Raji (cell line): Measurements from ENCODE around the gene RABL6.

Experiments used
- POLR2A ChIP-seq: IDR thresholded peaks from 2 replicates; pipeline ENCODE4 v1.6.1; 2011; ENCODE audit warnings: low read depth, low read length, control low read depth; ENCODE audit not compliant: insufficient read depth

Gene RABL6

GRCh38 chr9:136867480-136867879 lies 59.7 kb downstream of the RABL6 start:
- no peak for TF ChIP-seq POLR2A

- no peak for TF ChIP-seq POLR2A
These were observed 60.2 kb downstream of the RABL6 start for GRCh38 chr9:136867917-136868316.

GRCh38 chr9:136868644-136869043 lies 60.9 kb downstream of the RABL6 start:
- TF ChIP-seq POLR2A = 0 out of 2 replicates have a peak, but pooled peaks have one; percentile 31

- TF ChIP-seq POLR2A = no peak
These were observed 67.4 kb downstream of the RABL6 start for GRCh38 chr9:136875155-136875554.

GRCh38 chr9:136876476-136876875 lies 68.7 kb downstream of the RABL6 start:
- no peak for TF ChIP-seq POLR2A

- no peak; the same call in 1 of the 2 replicates for TF ChIP-seq POLR2A
These were observed 72.9 kb downstream of the RABL6 start for GRCh38 chr9:136880651-136881050.

GRCh38 chr9:136881691-136882108 lies 74.0 kb downstream of the RABL6 start:
- TF ChIP-seq POLR2A = no peak

GRCh38 chr9:136882109-136882946 lies 74.6 kb downstream of the RABL6 start:
- peak; percentile 32 for TF ChIP-seq POLR2A

GRCh38 chr9:136885950-136886578 lies 78.3 kb downstream of the RABL6 start, which contains the start of gene TRAF2:
Gene TRAF2, plus strand, starts transcription at chr9:136886516. Its CDS starts 12,225 bp downstream, at chr9:136898741.
- TF ChIP-seq POLR2A = peak; percentile 96

GRCh38 chr9:136886610-136887597 lies 79.2 kb downstream of the RABL6 start:
- TF ChIP-seq POLR2A = no peak

- TF ChIP-seq POLR2A = 0 out of 2 replicates have a peak, but pooled peaks have one; percentile 8
These were observed 80.7 kb downstream of the RABL6 start for GRCh38 chr9:136888454-136888853.

- no peak for TF ChIP-seq POLR2A
These were observed 82.1 kb downstream of the RABL6 start for GRCh38 chr9:136889858-136890257.

- TF ChIP-seq POLR2A = no peak
These were observed 82.9 kb downstream of the RABL6 start for GRCh38 chr9:136890661-136891060.
